HepG2 (cell line): ENCODE data around the gene ACSL4.

Experiments used
- CHD2 ChIP-seq: IDR thresholded peaks from 2 replicates; pipeline ENCODE4 v1.6.1; 2011; ENCODE audit warnings: low read depth, low read length, improper control_type of control experiment
- EZH2 ChIP-seq: conservative IDR thresholded peaks from 2 replicates; pipeline ENCODE4 v1.6.1; 2012; ENCODE audit warnings: mild to moderate bottlenecking, low read depth, low read length, moderate library complexity
- HOXA7 ChIP-seq: sonication (generic); formaldehyde crosslinking; IDR thresholded peaks from 2 replicates; pipeline ENCODE4 v1.8.1; 2022; ENCODE audit warnings: mild to moderate bottlenecking, missing genetic modification reagents, moderate library complexity
- IKZF1 ChIP-seq: fragments of 450-650 bp; IDR thresholded peaks from 2 replicates; pipeline ENCODE4 v1.7.1; 2016
- MAFK ChIP-seq, 2 experiments: IDR thresholded peaks in 1 of 2; conservative IDR thresholded peaks in 1 of 2; 2 replicates each; pipeline ENCODE4 v1.6.1; 2011; ENCODE audit warnings: improper control_type of control experiment in 2 of 2, low read length in 2 of 2
- POLR2A ChIP-seq, 2 experiments: IDR thresholded peaks; 2 replicates each; pipeline ENCODE4 v1.6.1; 2011; ENCODE audit warnings: low read depth in 2 of 2, low read length in 2 of 2, mild to moderate bottlenecking in 1 of 2, moderate library complexity in 1 of 2; ENCODE audit not compliant: insufficient read depth in 1 of 2
- POLR2AphosphoS5 ChIP-seq: IDR thresholded peaks from 2 replicates; pipeline ENCODE4 v1.6.1; 2012; ENCODE audit warnings: low read depth, low read length
- XBP1 ChIP-seq: sonication (generic); formaldehyde crosslinking; IDR thresholded peaks from 2 replicates; pipeline ENCODE4 v1.5.0; 2020; ENCODE audit warnings: missing genetic modification reagents
- TF ChIP-seq, protein P1 (sequence below): sonication (generic); formaldehyde crosslinking; IDR thresholded peaks from 2 replicates; pipeline ENCODE4 v1.8.0; 2023; ENCODE audit warnings: mild to moderate bottlenecking, missing genetic modification reagents

DNA sequence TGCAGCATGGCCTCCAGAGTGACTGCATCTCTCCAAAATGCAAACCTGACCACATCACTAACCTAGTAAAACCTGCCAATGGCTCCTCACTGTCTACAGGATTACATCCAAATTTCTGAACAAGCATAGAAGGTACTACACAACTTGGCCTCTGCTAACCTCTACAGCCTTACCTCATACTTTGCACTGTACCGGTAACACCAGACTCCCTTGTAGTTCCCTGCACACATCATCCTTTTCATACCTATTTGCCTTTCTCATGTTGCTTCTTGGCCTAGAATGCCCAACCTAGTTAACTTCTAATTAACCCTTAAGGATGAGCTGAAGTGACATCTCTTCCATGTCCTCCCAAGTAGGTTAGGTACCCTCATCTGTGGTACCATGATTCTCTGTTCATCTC, 74.7 kb downstream of the ACSL4 start:
- no peak for TF ChIP-seq XBP1 (CRISPR knock-in tag)
- TF ChIP-seq CHD2 = no peak
- TF ChIP-seq EZH2 = no peak
- no peak for TF ChIP-seq IKZF1
- no peak; the same call in 1 of the 2 replicates for TF ChIP-seq POLR2AphosphoS5
- TF ChIP-seq MAFK (conservative IDR thresholded peaks at IDR 0.05 in 1 of 2, IDR thresholded peaks at IDR 0.05 in 1 of 2; ENCODE audit: low read length in 2 of 2) = no peak
- no peak for TF ChIP-seq POLR2A (IDR thresholded peaks at IDR 0.05; ENCODE audit: insufficient read depth in 1 of 2, low read depth in 2 of 2, low read length in 2 of 2)
- TF ChIP-seq HOXA7 (CRISPR knock-in tag) = no peak
- TF ChIP-seq, protein P1, sequence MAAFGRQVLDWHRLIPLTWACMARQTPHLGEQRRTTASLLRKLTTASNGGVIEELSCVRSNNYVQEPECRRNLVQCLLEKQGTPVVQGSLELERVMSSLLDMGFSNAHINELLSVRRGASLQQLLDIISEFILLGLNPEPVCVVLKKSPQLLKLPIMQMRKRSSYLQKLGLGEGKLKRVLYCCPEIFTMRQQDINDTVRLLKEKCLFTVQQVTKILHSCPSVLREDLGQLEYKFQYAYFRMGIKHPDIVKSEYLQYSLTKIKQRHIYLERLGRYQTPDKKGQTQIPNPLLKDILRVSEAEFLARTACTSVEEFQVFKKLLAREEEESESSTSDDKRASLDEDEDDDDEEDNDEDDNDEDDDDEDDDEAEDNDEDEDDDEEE = no peak
